H9 (cell line): Measurements from ENCODE around the gene ATP2A1. TPM values are rescaled to one million over a fixed set of nuclear protein-coding genes. Genes with fewer than 3 reads are reported as not detected.

Experiments used
- DNase-seq: peaks from one replicate; pipeline ENCODE4 v3.0.0-alpha.2; 2017
- H2AFZ ChIP-seq: one replicate; pipeline ENCODE4 v1.6.1; 2013; ENCODE audit warnings: mild to moderate bottlenecking, low read length, control low read depth, moderate library complexity
- H2AK5ac ChIP-seq: 2 replicates; pipeline ENCODE4 v1.6.1; 2013; ENCODE audit warnings: low read length, control low read depth, mixed read lengths; ENCODE audit not compliant: insufficient read length
- H2BK120ac ChIP-seq: one replicate; pipeline ENCODE4 v1.6.1; 2013; ENCODE audit warnings: low read depth, mild to moderate bottlenecking, low read length, control low read depth, inconsistent platforms; ENCODE audit not compliant: poor library complexity, severe bottlenecking
- H2BK12ac ChIP-seq: 2 replicates; pipeline ENCODE4 v1.6.1; 2013; ENCODE audit warnings: low read length, control low read depth, mixed read lengths, low read depth; ENCODE audit not compliant: insufficient read length
- H2BK15ac ChIP-seq: 2 replicates; pipeline ENCODE4 v1.6.1; 2013; ENCODE audit warnings: low read depth, low read length, control low read depth
- H2BK20ac ChIP-seq: one replicate; pipeline ENCODE4 v1.6.1; 2013; ENCODE audit warnings: low read depth, mild to moderate bottlenecking, low read length, control low read depth, inconsistent platforms; ENCODE audit not compliant: poor library complexity, severe bottlenecking
- H2BK5ac ChIP-seq: 2 replicates; pipeline ENCODE4 v1.6.1; 2013; ENCODE audit warnings: low read length, control low read depth, mixed read lengths; ENCODE audit not compliant: insufficient read length
- H3K14ac ChIP-seq: 2 replicates; pipeline ENCODE4 v1.6.1; 2013; ENCODE audit warnings: low read length, control low read depth; ENCODE audit not compliant: insufficient read depth
- H3K18ac ChIP-seq: 2 replicates; pipeline ENCODE4 v1.6.1; 2013; ENCODE audit warnings: low read depth, mild to moderate bottlenecking, mixed read lengths, low read length, control low read depth; ENCODE audit not compliant: insufficient read length
- H3K23ac ChIP-seq: 2 replicates; pipeline ENCODE4 v1.6.1; 2013; ENCODE audit warnings: low read length, control low read depth, mixed read lengths, low read depth; ENCODE audit not compliant: insufficient read length
- H3K23me2 ChIP-seq: 2 replicates; pipeline ENCODE4 v1.6.1; 2013; ENCODE audit warnings: low read depth, mild to moderate bottlenecking, mixed read lengths, low read length, control low read depth; ENCODE audit not compliant: insufficient read length, poor library complexity, severe bottlenecking
- H3K27ac ChIP-seq: 2 replicates; pipeline ENCODE4 v1.5.1; 2013; ENCODE audit warnings: low read length, control low read depth, mixed read lengths, low read depth; ENCODE audit not compliant: insufficient read length
- H3K27me3 ChIP-seq: 2 replicates; pipeline ENCODE4 v1.6.1; 2013; ENCODE audit warnings: low read length, control low read depth, inconsistent platforms; ENCODE audit not compliant: insufficient read depth
- H3K4ac ChIP-seq: 2 replicates; pipeline ENCODE4 v1.6.1; 2013; ENCODE audit warnings: low read depth, mild to moderate bottlenecking, control low read depth, inconsistent platforms, low read length, moderate library complexity
- H3K4me1 ChIP-seq: 2 replicates; pipeline ENCODE4 v1.6.1; 2013; ENCODE audit warnings: low read length, control low read depth, inconsistent platforms; ENCODE audit not compliant: insufficient read depth
- H3K4me2 ChIP-seq: 2 replicates; pipeline ENCODE4 v1.6.1; 2013; ENCODE audit warnings: low read length, control low read depth, mixed read lengths; ENCODE audit not compliant: insufficient read length, insufficient read depth
- H3K56ac ChIP-seq: 2 replicates; pipeline ENCODE4 v1.6.1; 2013; ENCODE audit warnings: low read depth, mild to moderate bottlenecking, mixed read lengths, low read length, control low read depth; ENCODE audit not compliant: insufficient read length
- H3K79me1 ChIP-seq: 2 replicates; pipeline ENCODE4 v1.6.1; 2013; ENCODE audit warnings: low read depth, mild to moderate bottlenecking, moderate library complexity, low read length, control low read depth, inconsistent platforms; ENCODE audit not compliant: insufficient read depth, poor library complexity, severe bottlenecking
- H3K79me2 ChIP-seq: 2 replicates; pipeline ENCODE4 v1.6.1; 2013; ENCODE audit warnings: low read length, control low read depth, inconsistent platforms; ENCODE audit not compliant: insufficient read depth
- H3K9ac ChIP-seq: 2 replicates; pipeline ENCODE4 v1.6.1; 2013; ENCODE audit warnings: low read length, control low read depth, mixed read lengths; ENCODE audit not compliant: insufficient read length; ENCODE audit errors: extremely low read depth
- H3K9me3 ChIP-seq: one replicate; pipeline ENCODE4 v1.6.1; 2013; ENCODE audit warnings: low read depth, low read length, inconsistent platforms; ENCODE audit not compliant: control insufficient read depth
- H3T11ph ChIP-seq: one replicate; pipeline ENCODE4 v1.6.1; 2013; ENCODE audit warnings: mild to moderate bottlenecking, low read length, control low read depth, inconsistent platforms
- H4K20me1 ChIP-seq: one replicate; pipeline ENCODE4 v1.6.1; 2013; ENCODE audit not compliant: control insufficient read depth, insufficient read length, insufficient read depth
- H4K5ac ChIP-seq: 2 replicates; pipeline ENCODE4 v1.6.1; 2013; ENCODE audit warnings: low read depth, mild to moderate bottlenecking, mixed read lengths, low read length, control low read depth; ENCODE audit not compliant: insufficient read length
- H4K8ac ChIP-seq: replicated peaks from 2 replicates; pipeline ENCODE4 v1.6.1; 2013; ENCODE audit warnings: low read length, control low read depth, mixed read lengths, low read depth; ENCODE audit not compliant: insufficient read length
- H4K91ac ChIP-seq: 2 replicates; pipeline ENCODE4 v1.6.1; 2013; ENCODE audit warnings: low read depth, mild to moderate bottlenecking, moderate library complexity, mixed read lengths, low read length, control low read depth; ENCODE audit not compliant: insufficient read length
- H3K27ac Mint-ChIP-seq, 3 experiments: 2 replicates in 2 of 3; 3 replicates in 1 of 3; pipeline ENCODE4 v1.8.0; 2020 to 2021; ENCODE audit warnings: mixed read lengths in 3 of 3, mild to moderate bottlenecking in 1 of 3, moderate library complexity in 1 of 3
- H3K27me3 Mint-ChIP-seq: 2 replicates; pipeline ENCODE4 v1.8.0; 2021; ENCODE audit warnings: low read depth, mild to moderate bottlenecking, moderate library complexity, mixed read lengths
- H3K36me3 Mint-ChIP-seq, 3 experiments: 2 replicates in 2 of 3; 3 replicates in 1 of 3; pipeline ENCODE4 v1.8.0; 2020 to 2021; ENCODE audit warnings: low read depth in 3 of 3, mixed read lengths in 3 of 3; ENCODE audit not compliant: insufficient read depth in 1 of 3
- H3K4me1 Mint-ChIP-seq, 2 experiments: 2 replicates each; pipeline ENCODE4 v1.8.0; 2020; ENCODE audit warnings: mixed read lengths in 2 of 2
- H3K4me3 Mint-ChIP-seq, 2 experiments: 2 replicates in 1 of 2; 3 replicates in 1 of 2; pipeline ENCODE4 v1.8.0; 2020 to 2021; ENCODE audit warnings: mild to moderate bottlenecking in 2 of 2, mixed read lengths in 2 of 2, moderate library complexity in 1 of 2
- H3K9me3 Mint-ChIP-seq, 2 experiments: 2 replicates in 1 of 2; 3 replicates in 1 of 2; pipeline ENCODE4 v1.8.0; 2020; ENCODE audit warnings: mild to moderate bottlenecking in 2 of 2, mixed read lengths in 2 of 2, moderate library complexity in 1 of 2
- CTCF ChIP-seq: fragments of 200-600 bp; sonication (generic); conservative IDR thresholded peaks from 3 replicates; pipeline ENCODE4 v1.8.0; 2021; ENCODE audit warnings: antibody characterized with exemption, mild to moderate bottlenecking
- WGBS: extraction: QIAGEN DNeasy Blood & Tissue Kit; methylation state at CpG from one replicate; pipeline ENCODE4 v1.1.7; 2013; ENCODE audit warnings: missing lambda C conversion rate, low lambda C conversion rate, mixed read lengths; ENCODE audit not compliant: insufficient read length; ENCODE audit errors: extremely low coverage; 5-methylcytosine and 5-hydroxymethylcytosine counted together
- total RNA-seq: library from RNA; stranded (reverse); gene quantifications from 2 replicates; pipeline ENCODE4 v1.2.1, GENCODE V29; 2021

The ATP2A1 gene
- total RNA-seq, 1 experiment from 2014 or later = 4.6 TPM

GRCh38 chr16:28903344-28904042, 25.2 kb downstream of the ATP2A1 start:
- Histone ChIP-seq H3K18ac (no peak overlapping the region), H3K14ac (no peak overlapping the region; the same call in 1 of the 2 replicates), H3T11ph (no peak overlapping the region), H2BK120ac (no peak overlapping the region), H2BK12ac (no peak overlapping the region), H4K91ac (no peak overlapping the region), H4K8ac (no peak overlapping the region), H3K56ac (no peak overlapping the region), H3K79me2 (no peaks in the 10 kb centered on the region), H2BK5ac (no peak overlapping the region), H2AFZ (no peak overlapping the region), H2AK5ac (no peak overlapping the region), H2BK15ac (no peak overlapping the region), H2BK20ac (no peak overlapping the region), H3K4me1 (no peaks in the 10 kb centered on the region), H3K23me2 (no peaks in the 10 kb centered on the region), H3K4ac (no peak overlapping the region), H4K20me1 (no peaks in the 10 kb centered on the region), H3K9me3 (no peaks in the 10 kb centered on the region), H3K27ac (no peak overlapping the region), H3K9ac (no peak overlapping the region), H3K23ac (no peak overlapping the region), H3K4me2 (no peak overlapping the region), H3K79me1 (no peaks in the 10 kb centered on the region), H4K5ac (no peak overlapping the region), H3K27me3 (no peaks in the 10 kb centered on the region)
- no peak for DNase-seq
- Mint-ChIP-seq H3K4me3 (no peak overlapping the region), H3K27me3 (no peaks in the 10 kb centered on the region), H3K4me1 (no peaks in the 10 kb centered on the region; a peak in 1 of 4 replicates), H3K9me3 (no peaks in the 10 kb centered on the region), H3K27ac (no peak overlapping the region), H3K36me3 (peaks cover 0 to 7% (median 0%) of the 10 kb centered on the region in 3 experiments; a peak in 1 of 7 replicates)
- WGBS = no CpG with 5 or more reads among the region's 29 CpGs
- TF ChIP-seq CTCF = no peak
